Tibial nerve (tissue), 4 donors: ENCODE results near the gene NHEJ1.

Experiments used
- CTCF ChIP-seq, 5 experiments: fragments of 200-600 bp in 3 of 5; fragments of 450-650 bp in 2 of 5; sonication (generic) in 3 of 5; IDR thresholded peaks; one replicate each; pipeline ENCODE4 v1.5.1; 2016 to 2019; ENCODE audit warnings: antibody characterized with exemption in 5 of 5, mild to moderate bottlenecking in 3 of 5, moderate library complexity in 2 of 5
- EP300 ChIP-seq, 2 donors: sonication (generic); formaldehyde crosslinking; IDR thresholded peaks; one replicate each; pipeline ENCODE4 v1.6.1; 2017; ENCODE audit warnings: antibody characterized with exemption in 2 of 2, mild to moderate bottlenecking in 1 of 2

DNA sequence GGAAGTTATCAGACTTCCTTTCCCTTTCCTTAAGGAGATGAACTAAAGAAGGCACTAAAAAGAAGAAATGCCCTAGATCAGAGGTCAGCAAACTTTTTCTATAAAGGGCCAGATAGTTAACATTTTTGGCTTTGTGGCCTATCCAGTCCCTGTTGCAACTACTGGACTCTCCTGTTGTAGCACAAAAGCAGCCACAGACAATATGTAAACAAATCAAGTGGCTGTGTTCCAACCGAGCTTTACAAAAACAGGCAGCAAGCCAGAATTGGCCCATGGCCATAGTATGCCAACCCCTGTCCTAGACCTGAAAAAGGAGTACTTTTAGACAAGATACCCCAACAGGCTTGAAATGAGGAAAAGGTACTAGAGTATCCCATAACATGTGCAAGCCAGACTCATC, 10.9 kb downstream of the NHEJ1 start:
- TF ChIP-seq CTCF (IDR thresholded peaks at IDR 0.05) = no peak
- TF ChIP-seq EP300 (IDR thresholded peaks at IDR 0.05) = no peak
